ENCODE data around the gene CCNT1. TPM values are rescaled to one million over a fixed set of nuclear protein-coding genes. Genes with fewer than 3 reads are reported as not detected.
"Not testable (repeated sequence)": the region's sequence is repeated elsewhere in the genome, so short reads cannot be mapped to it uniquely, and the experiment has no call there.

CCNT1 gene
- total RNA-seq, 4 donors from 2014 or later: 21.3 to 32.1 (median 24.9) TPM

DNA sequence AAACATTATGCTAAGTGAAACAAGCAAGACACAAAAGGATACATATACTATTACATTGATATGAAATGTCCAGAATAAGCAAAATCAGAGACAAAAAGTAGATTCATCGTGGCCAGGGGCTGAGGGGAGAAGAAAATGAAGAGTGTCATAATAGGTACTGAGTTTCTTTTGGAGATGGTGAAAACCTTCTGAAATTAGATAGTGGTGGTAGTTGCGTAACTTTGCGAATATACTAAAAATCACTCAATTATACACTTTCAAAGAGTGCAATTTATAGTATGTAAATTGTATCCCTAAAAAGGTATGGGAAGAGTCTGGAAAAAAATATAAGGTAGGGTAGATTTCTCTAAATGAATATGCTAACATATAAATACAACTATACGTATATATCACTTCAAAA lies 56.6 kb downstream of the CCNT1 start:
- Histone ChIP-seq H3K4me3 (no peak overlapping the region), H3K27me3 (no peaks in the 10 kb centered on the region), H3K27ac (no peak overlapping the region), H3K36me3 (peaks cover 0 to 95% (median 24%) of the 10 kb centered on the region in 3 donors), H3K4me1 (no peaks in the 10 kb centered on the region), H3K9me3 (no peaks in the 10 kb centered on the region)
- no peak for DNase-seq (ENCODE audit: low spot score in 2 of 2)
- TF ChIP-seq EP300 (IDR thresholded peaks at IDR 0.05): no peak
- TF ChIP-seq, protein P1, sequence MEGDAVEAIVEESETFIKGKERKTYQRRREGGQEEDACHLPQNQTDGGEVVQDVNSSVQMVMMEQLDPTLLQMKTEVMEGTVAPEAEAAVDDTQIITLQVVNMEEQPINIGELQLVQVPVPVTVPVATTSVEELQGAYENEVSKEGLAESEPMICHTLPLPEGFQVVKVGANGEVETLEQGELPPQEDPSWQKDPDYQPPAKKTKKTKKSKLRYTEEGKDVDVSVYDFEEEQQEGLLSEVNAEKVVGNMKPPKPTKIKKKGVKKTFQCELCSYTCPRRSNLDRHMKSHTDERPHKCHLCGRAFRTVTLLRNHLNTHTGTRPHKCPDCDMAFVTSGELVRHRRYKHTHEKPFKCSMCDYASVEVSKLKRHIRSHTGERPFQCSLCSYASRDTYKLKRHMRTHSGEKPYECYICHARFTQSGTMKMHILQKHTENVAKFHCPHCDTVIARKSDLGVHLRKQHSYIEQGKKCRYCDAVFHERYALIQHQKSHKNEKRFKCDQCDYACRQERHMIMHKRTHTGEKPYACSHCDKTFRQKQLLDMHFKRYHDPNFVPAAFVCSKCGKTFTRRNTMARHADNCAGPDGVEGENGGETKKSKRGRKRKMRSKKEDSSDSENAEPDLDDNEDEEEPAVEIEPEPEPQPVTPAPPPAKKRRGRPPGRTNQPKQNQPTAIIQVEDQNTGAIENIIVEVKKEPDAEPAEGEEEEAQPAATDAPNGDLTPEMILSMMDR (IDR thresholded peaks at IDR 0.05): no peak
- 93 to 95% methylated on average over 4 of the region's 4 CpGs for WGBS, 2 donors

DNA sequence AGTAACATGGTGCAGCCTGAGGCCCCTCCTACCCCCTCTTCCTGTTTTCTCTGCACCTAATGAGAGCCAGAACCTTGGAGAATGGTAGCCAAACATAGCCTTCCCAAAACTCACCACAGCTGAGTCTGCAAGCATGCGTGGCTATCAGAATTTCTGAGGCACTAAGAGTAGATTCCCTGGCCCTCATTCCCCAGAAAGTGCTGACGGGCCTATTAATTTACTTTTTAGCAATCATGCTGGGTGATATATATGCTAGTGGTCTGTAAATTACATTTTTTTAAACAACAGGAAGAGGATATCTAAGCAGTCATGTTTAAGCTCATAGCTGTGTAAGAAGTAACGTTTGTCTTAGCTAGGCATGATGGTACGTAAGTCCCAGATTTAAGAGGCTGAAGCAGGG lies 64.8 kb downstream of the CCNT1 start:
- no peak overlapping the region for H3K4me3 ChIP-seq
- H3K9me3 ChIP-seq: no peaks in the 10 kb centered on the region
- H3K27ac ChIP-seq: no peak overlapping the region
- no peaks in the 10 kb centered on the region for H3K4me1 ChIP-seq
- WGBS, 2 donors: 49 to 65% methylated on average over 4 of the region's 4 CpGs
- H3K36me3 ChIP-seq: peaks cover 0 to 83% (median 14%) of the 10 kb centered on the region in 3 donors
- DNase-seq (ENCODE audit: low spot score in 2 of 2): no peak
- H3K27me3 ChIP-seq: no peaks in the 10 kb centered on the region
- TF ChIP-seq POLR2A (IDR thresholded peaks at IDR 0.05) (no peak), EP300 (IDR thresholded peaks at IDR 0.05) (no peak)
- TF ChIP-seq, protein P1 (IDR thresholded peaks at IDR 0.05): no peak

DNA sequence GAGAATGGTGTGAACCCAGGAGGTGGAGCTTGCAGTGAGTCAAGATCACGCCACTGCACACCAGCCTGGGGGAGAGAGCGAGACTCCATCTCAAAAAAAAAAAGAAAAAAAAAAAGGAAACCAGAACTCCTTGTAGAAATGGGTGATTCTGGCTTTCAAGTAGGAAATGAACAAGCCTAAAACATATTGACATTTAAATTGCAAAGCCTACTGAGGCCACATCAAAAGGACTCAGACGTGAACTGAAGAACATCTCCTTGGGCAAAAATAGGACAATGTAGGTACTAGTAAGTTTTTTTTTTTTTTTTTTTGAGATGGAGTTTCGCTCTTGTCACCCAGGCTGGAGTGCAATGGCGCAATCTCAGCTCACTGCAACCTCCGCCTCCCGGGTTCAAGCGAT lies 71.2 kb downstream of the CCNT1 start:
- not testable (repeated sequence) for DNase-seq (ENCODE audit: low spot score in 2 of 2); H3K4me3 ChIP-seq; H3K27ac ChIP-seq; H3K27me3 ChIP-seq; H3K9me3 ChIP-seq; H3K4me1 ChIP-seq
- H3K36me3 ChIP-seq: peaks cover 0 to 56% (median 0%) of the 10 kb centered on the region in 3 donors
- 95 to 99% methylated on average over 8 of the region's 8 CpGs for WGBS, 2 donors

DNA sequence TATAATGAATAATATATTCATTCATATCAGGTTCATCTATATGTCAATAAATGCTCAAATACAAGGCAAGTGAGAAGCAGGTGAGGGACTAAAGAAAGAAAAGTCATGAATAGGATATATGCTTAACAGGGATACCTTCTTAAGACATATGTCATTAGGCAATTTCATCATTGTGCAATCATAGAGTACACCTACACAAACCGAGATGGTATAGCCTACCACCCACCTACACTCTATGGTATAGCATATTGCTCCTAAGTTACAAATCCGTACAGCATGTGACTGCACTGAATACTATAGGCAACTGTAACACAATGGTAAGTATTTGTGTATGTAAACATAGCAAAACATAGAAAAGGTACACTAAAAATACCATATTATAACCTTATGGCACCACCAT lies 73.5 kb downstream of the CCNT1 start:
- Histone ChIP-seq H3K4me3 (no peak overlapping the region), H3K4me1 (no peaks in the 10 kb centered on the region), H3K9me3 (peaks cover 0 to 9% (median 0%) of the 10 kb centered on the region in 4 donors), H3K27me3 (no peaks in the 10 kb centered on the region), H3K27ac (no peak overlapping the region), H3K36me3 (peaks cover 0 to 42% (median 0%) of the 10 kb centered on the region in 3 donors)
- TF ChIP-seq, protein P1 (IDR thresholded peaks at IDR 0.05): no peak
- TF ChIP-seq EP300 (IDR thresholded peaks at IDR 0.05): no peak
- TF ChIP-seq POLR2A (IDR thresholded peaks at IDR 0.05): no peak
- 95 to 100% methylated on average over 2 of the region's 2 CpGs for WGBS, 2 donors
- DNase-seq (ENCODE audit: low spot score in 2 of 2): no peak

DNA sequence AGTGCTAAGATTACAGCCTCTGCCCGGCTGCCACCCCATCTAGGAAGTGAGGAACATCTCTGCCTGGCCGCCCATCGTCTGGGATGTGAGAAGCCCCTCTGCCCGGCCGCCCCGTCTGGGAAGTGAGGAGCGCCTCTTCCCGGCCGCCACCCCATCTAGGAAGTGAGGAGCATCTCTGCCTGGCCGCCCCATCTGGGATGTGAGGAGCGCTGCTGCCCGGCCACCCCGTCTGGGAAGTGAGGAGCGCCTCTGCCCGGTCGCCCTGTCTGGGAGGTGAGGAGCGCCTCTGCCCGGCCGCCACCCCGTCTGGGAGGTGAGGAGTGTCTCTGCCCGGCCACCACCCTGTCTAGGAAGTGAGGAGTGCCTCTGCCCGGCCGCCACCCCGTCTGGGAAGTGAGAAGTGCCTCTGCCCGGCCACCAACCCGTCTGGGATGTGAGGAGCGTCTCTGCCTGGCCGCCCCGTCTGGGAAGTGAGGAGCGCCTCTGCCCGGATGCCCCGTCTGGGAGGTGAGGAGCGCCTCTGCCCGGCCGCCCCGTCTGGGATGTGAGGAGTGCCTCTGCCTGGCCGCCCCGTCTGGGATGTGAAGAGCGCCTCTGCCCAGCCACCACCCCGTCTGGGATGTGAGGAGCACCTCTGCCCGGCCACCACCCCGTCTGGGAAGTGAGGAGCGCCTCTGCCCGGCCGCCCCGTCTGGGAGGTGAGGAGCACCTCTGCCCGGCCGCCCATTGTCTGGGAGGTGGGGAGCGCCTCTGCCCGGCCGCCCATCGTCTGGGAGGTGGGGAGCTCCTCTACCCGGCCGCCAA lies 74.6 kb downstream of the CCNT1 start:
- not testable (repeated sequence) for H3K27me3 ChIP-seq; H3K4me1 ChIP-seq; H3K4me3 ChIP-seq; H3K27ac ChIP-seq; DNase-seq (ENCODE audit: low spot score in 2 of 2)
- 90 to 99% methylated on average over 33 to 51 of the region's 54 CpGs for WGBS, 2 donors
- peaks cover 0 to 39% (median 0%) of the 10 kb centered on the region in 3 donors for H3K36me3 ChIP-seq
- H3K9me3 ChIP-seq: peaks cover 0 to 12% (median 0%) of the 10 kb centered on the region in 4 donors

DNA sequence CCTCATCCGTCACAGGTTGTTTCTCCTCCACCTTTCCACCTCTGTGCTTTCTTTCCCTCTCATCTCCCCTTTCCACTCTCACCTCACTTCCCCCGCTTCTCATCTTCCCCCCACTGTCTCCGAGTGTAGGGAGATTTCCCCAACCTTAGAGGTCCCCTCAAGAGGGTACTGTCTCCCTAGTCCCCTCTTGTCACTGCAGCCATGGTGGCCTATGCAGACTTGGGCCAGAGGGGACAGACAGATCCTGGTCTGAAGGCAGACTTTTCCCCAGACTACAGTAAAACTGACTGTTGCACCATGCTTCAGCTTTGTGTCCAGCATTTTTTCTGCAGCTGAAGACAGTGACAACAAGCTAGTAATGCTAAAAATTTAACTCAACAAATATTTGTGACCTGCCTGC lies 75.7 kb downstream of the CCNT1 start:
- Histone ChIP-seq H3K27ac (no peak overlapping the region), H3K9me3 (peaks cover 0 to 12% (median 0%) of the 10 kb centered on the region in 4 donors), H3K4me3 (no peak overlapping the region), H3K36me3 (peaks cover 0 to 36% (median 0%) of the 10 kb centered on the region in 3 donors), H3K4me1 (no peaks in the 10 kb centered on the region), H3K27me3 (no peaks in the 10 kb centered on the region)
- no peak for DNase-seq (ENCODE audit: low spot score in 2 of 2)
- 90 to 93% methylated on average over 3 of the region's 3 CpGs for WGBS, 2 donors
- TF ChIP-seq, protein P1 (IDR thresholded peaks at IDR 0.05): no peak
- TF ChIP-seq EP300 (IDR thresholded peaks at IDR 0.05): no peak
- no peak for TF ChIP-seq POLR2A (IDR thresholded peaks at IDR 0.05)
